K562 (cell line): Measurements from ENCODE around the gene TENM4. TPM values are rescaled to one million over a fixed set of nuclear protein-coding genes. Genes with fewer than 3 reads are reported as not detected.

Experiments
- ATAC-seq: fragments of 200-7000 bp; cut with Tn5 transposase; 3 replicates; pipeline ENCODE4 v1.9.1; 2020; ENCODE audit warnings: moderate library complexity
- BruUV-seq: library from RNA; stranded (reverse); fragments of 400-500 nt; replicated peaks from 2 replicates; lab custom pipeline; 2021; lab: Mats Ljungman, UMichigan
- CTCF ChIA-PET: fragments of 300-600 bp; formaldehyde crosslinking; extraction: SDS; loops from one replicate; lab custom pipeline; 2021; ENCODE audit warnings: low intra/inter-chr PET ratio; lab: Yijun Ruan, JAX
- POLR2A ChIA-PET: fragments of 300-600, 350-650 bp; sonication (Branson Sonifier 250); formaldehyde crosslinking; extraction: SDS; loops from one replicate; lab custom pipeline; 2021; ENCODE audit warnings: antibody characterized with exemption, inconsistent platforms; lab: Yijun Ruan, JAX
- DNase-seq, 4 experiments: peaks; one replicate each; pipeline versions ENCODE4 v3.0.0 to v3.0.0-alpha.2; 2011 to 2018; ENCODE audit warnings: low spot score in 3 of 4, mixed read lengths in 3 of 4; ENCODE audit errors: extremely low read depth in 1 of 4
- FAIRE-seq: peaks from 2 replicates; lab custom pipeline; 2011; peaks lifted over from hg19 to GRCh38; lab: Jason Lieb, UNC
- H2AFZ ChIP-seq: 2 replicates; pipeline ENCODE4 v1.6.0; 2011; ENCODE audit warnings: low read depth, low read length, control low read depth, inconsistent platforms
- H3K27ac ChIP-seq: fragments of 200-600 bp; 3 replicates; pipeline ENCODE4 v1.8.0; 2011; ENCODE audit warnings: low read depth, mild to moderate bottlenecking, control low read depth, inconsistent platforms, low read length, moderate library complexity, mixed read lengths; ENCODE audit errors: extremely low read depth
- H3K27me3 ChIP-seq, 2 experiments: fragments of 300-600 bp in 1 of 2; 2 replicates in 1 of 2; 3 replicates in 1 of 2; pipeline versions ENCODE4 v1.6.0 to v1.8.0; 2011; ENCODE audit warnings: inconsistent platforms in 2 of 2, low read length in 2 of 2, mild to moderate bottlenecking in 1 of 2, mixed read lengths in 1 of 2, moderate library complexity in 1 of 2; ENCODE audit not compliant: control insufficient read depth in 2 of 2, insufficient read depth in 2 of 2
- H3K36me3 ChIP-seq: fragments of 300-600 bp; 3 replicates; pipeline ENCODE4 v1.8.0; 2011; ENCODE audit warnings: mild to moderate bottlenecking, low read length, inconsistent platforms; ENCODE audit not compliant: control insufficient read depth, insufficient read depth
- H3K4me1 ChIP-seq, 2 experiments: fragments of 200-600 bp in 1 of 2; replicated peaks in 1 of 2; 2 replicates in 1 of 2; 3 replicates in 1 of 2; pipeline versions ENCODE4 v1.5.1 to v1.8.0; 2011; ENCODE audit warnings: inconsistent platforms in 2 of 2, low read length in 2 of 2, mild to moderate bottlenecking in 1 of 2, mixed read lengths in 1 of 2, moderate library complexity in 1 of 2; ENCODE audit not compliant: control insufficient read depth in 2 of 2, insufficient read depth in 2 of 2
- H3K4me2 ChIP-seq: 2 replicates; pipeline ENCODE4 v1.6.1; 2011; ENCODE audit warnings: low read length, control low read depth, inconsistent platforms, mixed read lengths; ENCODE audit not compliant: insufficient read depth
- H3K4me3 ChIP-seq: fragments of 200-600 bp; sonication (generic), shearing (Covaris generic); 2 replicates; pipeline ENCODE4 v1.5.1; 2016; ENCODE audit warnings: control low read depth, inconsistent platforms
- H3K79me2 ChIP-seq: fragments of 200-600 bp; 3 replicates; pipeline ENCODE4 v1.8.0; 2011; ENCODE audit warnings: low read length, inconsistent platforms; ENCODE audit not compliant: control insufficient read depth, insufficient read depth
- H3K9ac ChIP-seq, 2 experiments: 2 replicates each; pipeline versions ENCODE4 v1.6.0 to v1.6.1; 2011; ENCODE audit warnings: low read depth in 2 of 2, low read length in 2 of 2, control low read depth in 1 of 2, inconsistent platforms in 1 of 2, mild to moderate bottlenecking in 1 of 2, mixed read lengths in 1 of 2; ENCODE audit not compliant: insufficient read depth in 1 of 2
- H3K9me1 ChIP-seq: one replicate; pipeline ENCODE4 v1.6.0; 2011; ENCODE audit warnings: inconsistent platforms, mild to moderate bottlenecking, low read length, moderate library complexity; ENCODE audit not compliant: control insufficient read depth, insufficient read depth
- H3K9me3 ChIP-seq: replicated peaks from 2 replicates; pipeline ENCODE4 v1.5.1; 2011; ENCODE audit warnings: low read depth, low read length, inconsistent platforms; ENCODE audit not compliant: control insufficient read depth, insufficient read depth
- H4K20me1 ChIP-seq: replicated peaks from 2 replicates; pipeline ENCODE4 v1.6.1; 2011; ENCODE audit warnings: low read length, inconsistent platforms, mixed read lengths; ENCODE audit not compliant: control insufficient read depth, insufficient read depth
- CREBBP ChIP-seq: IDR thresholded peaks from one replicate; pipeline ENCODE4 v1.6.1; 2012; ENCODE audit warnings: low read depth, mild to moderate bottlenecking, control low read depth, inconsistent platforms, low read length
- DNMT1 ChIP-seq: fragments of 450-650 bp; IDR thresholded peaks from 2 replicates; pipeline ENCODE4 v1.6.1; 2016; ENCODE audit warnings: antibody characterized with exemption, mild to moderate bottlenecking
- ETS1 ChIP-seq: conservative IDR thresholded peaks from 2 replicates; pipeline ENCODE4 v1.6.1; 2011; ENCODE audit warnings: low read depth, mild to moderate bottlenecking, low read length; ENCODE audit not compliant: control insufficient read depth
- FIP1L1 ChIP-seq: fragments of 200-400 bp; formaldehyde crosslinking; IDR thresholded peaks from 2 replicates; pipeline ENCODE4 v1.6.1; 2018; ENCODE audit warnings: mild to moderate bottlenecking, low read depth, low read length; ENCODE audit not compliant: poor library complexity, severe bottlenecking
- HLTF ChIP-seq: fragments of 450-650 bp; IDR thresholded peaks from 2 replicates; pipeline ENCODE4 v1.6.1; 2016
- NCOA1 ChIP-seq: fragments of 450-650 bp; IDR thresholded peaks from 2 replicates; pipeline ENCODE4 v1.6.1; 2016; ENCODE audit warnings: low read depth
- NKRF ChIP-seq: fragments of 450-650 bp; IDR thresholded peaks from 2 replicates; pipeline ENCODE4 v1.6.1; 2016; ENCODE audit warnings: borderline replicate concordance
- NR2F6 ChIP-seq: fragments of 450-650 bp; formaldehyde crosslinking; IDR thresholded peaks from 2 replicates; pipeline ENCODE4 v1.4.0; 2020; ENCODE audit warnings: mild to moderate bottlenecking
- POU5F1 ChIP-seq: fragments of 150-350 bp; IDR thresholded peaks from 2 replicates; pipeline ENCODE4 v1.6.1; 2014; ENCODE audit warnings: borderline replicate concordance, low read length, low read depth, mild to moderate bottlenecking; ENCODE audit not compliant: partially characterized antibody
- SMC3 ChIP-seq: conservative IDR thresholded peaks from 2 replicates; pipeline ENCODE4 v1.6.1; 2011; ENCODE audit warnings: low read depth, low read length, improper control_type of control experiment; ENCODE audit not compliant: insufficient read depth
- TCF7 ChIP-seq: sonication (generic); IDR thresholded peaks from 2 replicates; pipeline ENCODE4 v1.6.1; 2016; ENCODE audit warnings: antibody characterized with exemption, borderline replicate concordance
- ZNF449 ChIP-seq: fragments of 250-450 bp; sonication (Bioruptor Pico); IDR thresholded peaks from 2 replicates; pipeline ENCODE4 v1.8.0; 2022; ENCODE audit warnings: moderate library complexity, mild to moderate bottlenecking, inconsistent platforms
- WGBS: fragments of 100-300 bp; shearing (Covaris generic); methylation state at CpG from one replicate; pipeline ENCODE4 v1.1.6; 2016; ENCODE audit warnings: low coverage, mixed read lengths; ENCODE audit not compliant: insufficient coverage; ENCODE audit errors: missing lambda C conversion rate; 5-methylcytosine and 5-hydroxymethylcytosine counted together
- in situ Hi-C: fragments of 300-500 bp; cut with MboI; formaldehyde crosslinking; loops from 4 replicates; pipeline ENCODE4 v1.15.0; 2018; ENCODE audit warnings: inconsistent platforms, mixed read lengths
- intact Hi-C: fragments of 100-400 bp; cut with micrococcal nuclease; formaldehyde crosslinking; loops from 2 replicates; pipeline ENCODE4 v1.14.2; 2022
- polyA plus RNA-seq, 8 experiments: library from polyadenylated mRNA; depleted of rRNA in 4 of 8; stranded (reverse) in 5 of 8; unstranded in 3 of 8; fragments of >200 nt; fragmentation: Nextera tagmentation in 2 of 8; fragmentation: Illumina TruSeq in 1 of 8; extraction: Ambion mirVana in 2 of 8; extraction: Trizol in 1 of 8; gene quantifications; 2 replicates each; pipeline versions ENCODE4 v1.2.1 to v1.2.3, GENCODE V29; 2011 to 2014; ENCODE audit warnings: inconsistent platforms in 1 of 8, missing spikeins in 1 of 8
- total RNA-seq, 7 experiments: library from RNA; depleted of rRNA in 6 of 7; stranded (reverse); fragments of >200 nt in 6 of 7; fragmentation: Illumina TruSeq in 2 of 7; extraction: Trizol in 2 of 7; gene quantifications; 2 replicates each; pipeline versions ENCODE4 v1.2.1 to v1.2.3, GENCODE V29; 2011 to 2021; ENCODE audit warnings: low replicate concordance in 1 of 7

Gene TENM4
- total and polyA plus RNA-seq, 9 of the 15 experiments (the other 6 are each of a cell fraction or from before 2014, with no cell fraction given): 0.16 TPM; not detected in 8

GRCh38 chr11:79086056-79086455, 354.8 kb downstream of the TENM4 start:
- no peaks in the 10 kb centered on the region for H3K36me3 ChIP-seq
- no peaks in the 10 kb centered on the region for H3K9me3 ChIP-seq
- ATAC-seq (no peak), DNase-seq (no peak), FAIRE-seq (no peak)
- 3% methylated on average over 2 of the region's 2 CpGs for WGBS
- H4K20me1 ChIP-seq: no peaks in the 10 kb centered on the region
- intact Hi-C loops: no loop called here
- H3K79me2 ChIP-seq: no peaks in the 10 kb centered on the region
- no peak overlapping the region for H3K27ac ChIP-seq
- TF ChIP-seq SMC3 (no peak), FIP1L1 (no peak), NR2F6 (CRISPR knock-in tag) (no peak), NKRF (no peak), POU5F1 (no peak), DNMT1 (no peak), ETS1 (no peak), TCF7 (no peak), NCOA1 (no peak), ZNF449 (CRISPR knock-in tag) (no peak), CREBBP (no peak), HLTF (no peak)
- no peaks in the 10 kb centered on the region for H3K9me1 ChIP-seq
- H3K4me1 ChIP-seq: no peaks in the 10 kb centered on the region
- peaks cover 0 to 6% of the 10 kb centered on the region in 2 experiments; a peak in 1 of 5 replicates for H3K27me3 ChIP-seq
- POLR2A ChIA-PET: no interaction called here
- in situ Hi-C loops: no loop called here
- no peak overlapping the region for H3K4me3 ChIP-seq
- no TSS peak for BruUV-seq
- H3K4me2 ChIP-seq: no peak overlapping the region
- H2AFZ ChIP-seq: no peak overlapping the region
- no peak overlapping the region for H3K9ac ChIP-seq
- CTCF ChIA-PET: no interaction called here
